BE2C (cell line): ENCODE measurements around the gene RABGAP1.
A peak's percentile ranks its signal among the peaks of the same experiment; 100 is the strongest.

Source experiments
- DNase-seq: peaks from one replicate; pipeline ENCODE4 v3.0.0-alpha.2; 2020
- H3K27me3 ChIP-seq: fragments of 250-450 bp; sonication (Bioruptor Pico); 2 replicates; pipeline ENCODE4 v1.5.1; 2020; ENCODE audit warnings: mild to moderate bottlenecking
- H3K36me3 ChIP-seq: fragments of 250-450 bp; sonication (Bioruptor Pico); 2 replicates; pipeline ENCODE4 v1.5.1; 2020; ENCODE audit warnings: mild to moderate bottlenecking
- H3K4me1 ChIP-seq: fragments of 250-450 bp; sonication (Bioruptor Pico); 2 replicates; pipeline ENCODE4 v1.5.1; 2020
- H3K4me3 ChIP-seq: 2 replicates; pipeline ENCODE4 v1.5.1; 2011; ENCODE audit warnings: low read depth, low read length
- H3K9me3 ChIP-seq: fragments of 250-450 bp; sonication (Bioruptor Pico); 2 replicates; pipeline ENCODE4 v1.5.1; 2020
- CTCF ChIP-seq: IDR thresholded peaks from 2 replicates; pipeline ENCODE4 v1.5.1; 2012; ENCODE audit warnings: mild to moderate bottlenecking, low read depth, low read length

Gene RABGAP1

GRCh38 chr9:123087359-123087888 lies 146.6 kb downstream of the RABGAP1 start:
- H3K4me3 ChIP-seq = no peak overlapping the region
- no peak for TF ChIP-seq CTCF
- H3K9me3 ChIP-seq = no peaks in the 10 kb centered on the region
- H3K36me3 ChIP-seq = peaks cover 28% of the 10 kb centered on the region
- no peak for DNase-seq
- H3K27me3 ChIP-seq = no peaks in the 10 kb centered on the region
- H3K4me1 ChIP-seq = peaks cover 10% of the 10 kb centered on the region

- no peak for DNase-seq
- Histone ChIP-seq H3K27me3 (no peaks in the 10 kb centered on the region), H3K9me3 (no peaks in the 10 kb centered on the region), H3K4me1 (peaks cover 10% of the 10 kb centered on the region), H3K36me3 (peaks cover 42% of the 10 kb centered on the region), H3K4me3 (no peak overlapping the region)
- no peak for TF ChIP-seq CTCF
These were observed 148.2 kb downstream of the RABGAP1 start for GRCh38 chr9:123089040-123089439.

- Histone ChIP-seq H3K27me3 (no peaks in the 10 kb centered on the region), H3K4me3 (no peak overlapping the region), H3K9me3 (no peaks in the 10 kb centered on the region), H3K4me1 (peaks cover 10% of the 10 kb centered on the region), H3K36me3 (peaks cover 39% of the 10 kb centered on the region)
- no peak for DNase-seq
- no peak for TF ChIP-seq CTCF
These were observed 149.0 kb downstream of the RABGAP1 start for GRCh38 chr9:123089790-123090189.

- Histone ChIP-seq H3K36me3 (peaks cover 34% of the 10 kb centered on the region), H3K4me1 (peaks cover 10% of the 10 kb centered on the region), H3K27me3 (no peaks in the 10 kb centered on the region), H3K9me3 (no peaks in the 10 kb centered on the region), H3K4me3 (no peak overlapping the region)
- no peak for TF ChIP-seq CTCF
- DNase-seq = no peak
These were observed 149.5 kb downstream of the RABGAP1 start for GRCh38 chr9:123090198-123090896.

GRCh38 chr9:123090956-123091355 lies 150.1 kb downstream of the RABGAP1 start:
- H3K4me1 ChIP-seq = peaks cover 10% of the 10 kb centered on the region
- H3K9me3 ChIP-seq = no peaks in the 10 kb centered on the region
- no peak for TF ChIP-seq CTCF
- H3K27me3 ChIP-seq = no peaks in the 10 kb centered on the region
- DNase-seq = no peak
- H3K36me3 ChIP-seq = peaks cover 37% of the 10 kb centered on the region
- H3K4me3 ChIP-seq = no peak overlapping the region

- no peaks in the 10 kb centered on the region for H3K27me3 ChIP-seq
- H3K9me3 ChIP-seq = no peaks in the 10 kb centered on the region
- no peak for DNase-seq
- TF ChIP-seq CTCF = peak; percentile 10; the same call in 1 of the 2 replicates
- peaks cover 10% of the 10 kb centered on the region for H3K4me1 ChIP-seq
- H3K4me3 ChIP-seq = no peak overlapping the region
- peaks cover 42% of the 10 kb centered on the region for H3K36me3 ChIP-seq
These were observed 150.6 kb downstream of the RABGAP1 start for GRCh38 chr9:123091459-123091858.
